ENCODE data around the gene ZNF808.
"Not testable (repeated sequence)": the region's sequence is repeated elsewhere in the genome, so short reads cannot be mapped to it uniquely, and the experiment has no call there.

Gene ZNF808

DNA sequence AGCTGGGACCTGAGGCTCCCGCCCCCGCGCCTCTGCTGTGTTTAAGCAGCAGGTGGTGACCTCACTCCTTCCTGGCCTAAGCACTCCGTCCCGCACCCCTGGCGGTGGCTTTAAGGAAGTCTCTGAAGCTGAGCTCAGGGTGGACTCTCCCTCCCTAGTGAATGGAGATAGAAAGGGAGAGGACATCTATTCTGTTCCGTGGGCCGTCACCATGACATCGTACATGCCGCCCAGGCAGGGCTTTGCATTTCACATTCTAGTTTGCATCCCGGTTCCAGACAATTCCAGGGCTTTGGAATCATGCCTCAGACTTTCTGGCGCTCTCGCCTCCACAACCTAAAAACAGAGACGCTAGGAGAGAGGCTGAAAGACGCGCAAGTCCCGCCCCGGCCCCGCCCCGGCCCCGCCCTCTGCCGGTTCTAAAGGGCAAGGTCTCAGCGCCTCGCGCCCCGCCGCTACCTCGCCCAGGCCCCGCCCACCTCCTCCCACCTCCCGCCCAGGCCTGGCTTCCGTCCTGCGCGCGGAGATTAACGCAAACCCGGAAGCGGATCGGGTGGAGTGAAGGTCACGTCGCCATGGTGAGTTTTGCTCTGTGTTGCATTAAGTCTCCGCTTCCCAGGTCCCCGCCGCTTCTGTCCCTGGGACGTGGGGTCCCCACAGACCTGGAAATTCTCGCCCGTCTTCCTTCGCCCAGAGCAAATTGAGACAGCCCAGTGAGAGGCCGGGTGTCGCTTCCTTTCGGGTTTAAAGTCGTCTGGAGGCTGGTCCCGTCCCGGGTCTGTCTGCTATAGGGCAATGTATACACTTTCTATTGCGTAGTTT, at the start of gene ZNF808:
TSS of gene ZNF808 (plus strand) at position 535 of the 822 bp plus-strand sequence. CDS start 15,617 bp downstream, outside the sequence.
- DNase-seq (ENCODE audit: low read depth): peak; percentile 97

- not testable (repeated sequence) for DNase-seq (ENCODE audit: low read depth)
Measured at GRCh38 chr19:52484111-52484743, 43.2 kb upstream of the ZNF808 start.

DNA sequence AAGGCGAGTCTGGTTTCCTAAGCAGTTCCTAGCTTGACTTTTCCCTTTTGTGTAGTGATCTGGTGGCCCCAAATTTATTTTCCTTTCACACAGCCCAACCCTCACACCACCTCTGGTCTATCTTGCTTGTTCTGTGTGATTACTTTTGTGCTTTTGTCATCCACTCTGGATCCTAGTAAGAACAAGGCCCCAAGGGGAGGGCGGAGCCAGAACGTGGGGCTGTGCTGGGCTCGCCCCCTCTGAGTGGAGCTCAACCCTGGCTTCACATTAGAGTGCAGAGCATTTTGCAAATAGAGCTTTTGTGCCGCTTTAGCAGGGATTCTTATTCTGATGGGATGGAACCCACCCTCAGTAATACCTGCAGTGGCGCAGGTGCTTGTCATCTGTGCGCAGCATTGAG, 42.4 kb upstream of the ZNF808 start:
- DNase-seq (ENCODE audit: low read depth): not testable (repeated sequence)

- not testable (repeated sequence) for DNase-seq (ENCODE audit: low read depth)
Measured at GRCh38 chr19:52485561-52486240, 41.8 kb upstream of the ZNF808 start.

DNA sequence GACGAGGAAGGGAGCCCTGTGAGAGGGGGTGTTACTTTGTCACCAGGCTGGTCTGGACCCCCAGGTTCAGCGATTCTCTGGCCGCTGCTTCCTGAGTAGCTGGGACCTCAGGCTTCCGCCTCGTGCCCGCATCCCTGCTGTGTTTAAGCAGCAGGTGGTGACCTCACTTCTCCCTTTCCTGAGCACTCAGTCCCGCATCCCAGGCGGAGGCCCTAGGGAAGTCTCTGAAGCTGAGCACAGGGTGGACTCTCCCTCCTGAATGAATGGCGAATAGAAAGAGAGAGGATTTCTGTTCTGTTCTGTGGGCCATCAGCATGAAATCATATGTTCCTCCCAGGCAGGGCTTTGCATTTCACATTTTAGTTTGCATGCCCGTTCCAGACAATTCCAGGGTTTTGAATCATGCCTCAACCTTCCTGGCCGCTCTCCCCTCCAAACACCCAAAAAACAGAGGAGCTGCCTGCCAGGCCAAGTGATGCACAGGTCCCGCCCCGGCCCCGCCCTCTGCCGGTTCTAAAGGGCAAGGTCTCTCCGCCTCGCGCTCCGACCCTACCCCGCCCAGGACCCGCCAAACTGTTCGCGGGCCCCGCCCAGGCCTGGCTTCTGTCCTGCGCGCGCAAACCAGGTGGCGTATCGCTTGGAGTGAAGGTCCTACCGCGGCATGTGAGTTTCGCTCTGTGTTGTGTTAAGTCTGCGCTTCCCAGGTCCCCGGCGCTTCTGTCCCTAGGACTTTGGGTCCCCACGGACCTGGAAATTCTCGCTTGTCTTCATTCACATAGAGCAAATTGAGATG, 35.1 kb upstream of the ZNF808 start:
- no peak for DNase-seq (ENCODE audit: low read depth)

- DNase-seq (ENCODE audit: low read depth): no peak
Measured at GRCh38 chr19:52492994-52493470, 34.4 kb upstream of the ZNF808 start.

- no peak for DNase-seq (ENCODE audit: low read depth)
Measured at GRCh38 chr19:52494518-52494917, 33.0 kb upstream of the ZNF808 start.

DNA sequence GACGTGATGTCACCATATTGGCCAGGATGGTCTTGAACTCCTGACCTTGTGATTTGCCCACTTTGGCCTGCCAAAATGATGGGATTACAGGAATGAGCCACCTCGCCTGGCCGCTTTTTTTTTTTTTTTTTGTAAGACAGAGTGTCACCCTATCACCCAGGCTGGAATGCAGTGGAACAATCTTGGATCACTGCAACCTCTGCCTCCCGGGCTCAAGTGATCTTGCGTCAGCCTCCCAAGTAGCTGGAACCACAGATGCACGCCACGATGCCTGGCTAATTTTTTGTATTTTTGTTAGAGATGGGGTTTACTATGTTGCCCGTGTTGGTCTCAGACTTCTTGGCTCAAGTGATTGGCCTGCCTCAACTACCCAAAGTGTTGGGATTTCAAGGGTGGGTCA, 28.9 kb upstream of the ZNF808 start:
- no peak for DNase-seq (ENCODE audit: low read depth)

GRCh38 chr19:52500474-52500873, 27.0 kb upstream of the ZNF808 start:
- not testable (repeated sequence) for DNase-seq (ENCODE audit: low read depth)

DNA sequence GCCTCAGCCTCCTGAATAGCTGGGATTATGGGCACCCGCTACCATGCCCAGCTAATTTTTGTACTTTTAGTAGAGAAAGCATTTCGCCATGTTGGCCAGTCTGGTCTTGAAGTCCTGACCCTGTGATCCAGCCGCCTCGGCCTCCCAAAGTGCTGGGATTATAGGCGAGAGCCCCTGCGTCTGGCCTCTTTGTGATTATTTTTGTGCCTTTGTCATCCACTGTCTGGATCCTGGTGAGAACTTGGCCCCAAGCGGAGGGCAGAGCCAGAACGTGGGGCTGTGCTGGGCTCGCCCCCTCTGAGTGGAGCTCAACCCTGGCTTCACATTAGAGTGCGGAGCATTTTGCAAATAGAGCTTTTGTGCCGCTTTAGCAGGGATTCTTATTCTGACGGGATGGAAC, 26.5 kb upstream of the ZNF808 start:
- not testable (repeated sequence) for DNase-seq (ENCODE audit: low read depth)

DNA sequence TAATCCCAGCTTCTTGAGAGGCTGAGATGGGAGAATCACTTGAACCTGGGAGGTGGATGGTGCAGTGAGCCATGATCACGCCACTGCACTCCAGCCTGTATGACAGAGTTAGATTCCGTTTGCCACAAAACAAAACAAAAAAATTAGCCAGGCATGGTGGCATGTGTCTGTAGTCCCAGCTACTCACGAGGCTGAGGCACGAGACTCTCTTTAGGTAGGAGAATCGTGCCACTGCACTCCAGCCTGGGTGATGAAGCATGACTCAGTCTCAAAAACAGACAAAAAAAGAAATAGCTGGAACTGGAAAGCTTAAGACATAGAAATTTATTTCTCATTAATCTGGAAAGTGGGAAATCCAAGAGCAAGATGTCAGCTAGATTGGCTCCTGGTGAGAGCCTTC, 20.2 kb upstream of the ZNF808 start:
- no peak for DNase-seq (ENCODE audit: low read depth)

GRCh38 chr19:52516191-52516590, 11.3 kb upstream of the ZNF808 start:
- no peak for DNase-seq (ENCODE audit: low read depth)

GRCh38 chr19:52518646-52519045, 8.8 kb upstream of the ZNF808 start:
- DNase-seq (ENCODE audit: low read depth): no peak

DNA sequence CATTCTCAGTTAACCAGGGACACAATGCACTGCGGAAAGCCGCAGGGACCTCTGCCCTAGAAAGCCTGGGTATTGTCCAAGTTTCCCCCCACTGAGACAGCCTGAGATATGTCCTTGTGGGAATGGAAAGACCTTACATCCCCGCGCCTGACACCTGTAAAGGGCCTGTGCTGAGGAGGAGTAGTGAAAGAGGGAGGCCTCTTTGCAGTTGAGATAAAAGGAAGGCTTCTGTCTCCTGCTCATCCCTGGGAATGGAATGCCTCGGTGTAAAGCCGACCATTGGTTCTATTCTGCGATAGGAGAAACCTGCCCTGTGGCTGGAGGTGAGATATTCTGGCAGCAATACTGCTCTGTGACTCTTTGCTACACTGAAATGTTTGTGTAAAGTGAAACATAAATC, 8.3 kb upstream of the ZNF808 start:
- not testable (repeated sequence) for DNase-seq (ENCODE audit: low read depth)

DNA sequence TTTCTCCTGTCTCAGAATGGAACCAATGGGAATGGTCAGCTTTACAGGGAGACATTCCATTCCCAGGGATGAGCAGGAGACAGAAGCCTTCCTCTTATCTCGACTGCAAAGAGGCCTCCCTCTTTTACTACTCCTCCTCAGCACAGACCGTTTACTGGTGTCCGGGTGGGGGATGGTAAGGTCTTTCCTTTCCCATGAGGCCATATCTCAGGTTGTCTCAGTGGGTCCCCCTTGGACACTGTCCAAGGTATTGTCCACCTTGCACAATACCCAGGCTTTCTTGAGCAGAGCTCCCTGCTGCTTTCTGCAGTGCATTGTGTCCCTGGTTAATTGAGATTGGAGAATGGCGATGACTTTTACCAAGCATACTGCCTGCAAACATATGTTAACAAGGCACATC, 7.5 kb upstream of the ZNF808 start:
- no peak for DNase-seq (ENCODE audit: low read depth)

- no peak for DNase-seq (ENCODE audit: low read depth)
Measured at GRCh38 chr19:52522551-52522950, 4.9 kb upstream of the ZNF808 start.

DNA sequence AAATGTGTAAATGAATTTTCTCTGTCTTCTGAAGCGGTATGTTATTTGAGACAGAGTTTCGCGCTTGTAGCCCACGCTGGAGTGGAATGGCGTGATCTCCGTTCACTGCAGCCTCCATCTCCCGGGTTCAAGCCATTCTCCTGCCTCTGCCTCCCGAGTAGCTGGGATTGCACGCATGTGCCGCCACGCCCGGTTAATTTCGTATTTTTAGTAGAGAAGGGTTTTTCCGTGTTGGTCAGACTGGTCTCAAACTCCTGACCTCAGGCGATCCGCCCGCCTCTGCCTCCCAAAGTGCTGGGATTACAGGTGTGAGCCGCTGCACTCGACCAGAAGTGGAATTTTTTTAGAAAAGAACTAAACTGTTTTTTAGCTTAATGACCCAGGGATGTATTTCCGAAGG, 3.4 kb upstream of the ZNF808 start:
- DNase-seq (ENCODE audit: low read depth): no peak

GRCh38 chr19:52527956-52528351, 486 bp downstream of the ZNF808 start:
- no peak for DNase-seq (ENCODE audit: low read depth)

DNA sequence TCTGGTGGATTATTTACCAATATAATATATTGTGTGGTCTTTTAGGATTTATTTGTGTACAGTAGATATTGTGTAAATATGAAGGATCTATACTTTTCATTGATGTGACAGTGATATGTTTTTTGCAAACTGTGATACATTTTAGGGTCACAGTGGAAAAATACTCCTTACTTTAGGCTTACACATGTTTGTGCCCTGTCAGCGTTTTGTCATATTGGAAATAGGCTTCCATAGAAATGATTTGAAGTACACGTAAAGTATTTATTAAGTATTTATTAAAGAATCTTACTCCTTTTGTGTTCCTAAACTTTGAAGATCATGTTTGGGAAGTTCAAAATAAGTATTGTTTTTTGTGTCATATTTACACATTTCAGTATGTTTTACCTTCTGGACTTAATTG, 5.0 kb downstream of the ZNF808 start:
- no peak for DNase-seq (ENCODE audit: low read depth)

- DNase-seq (ENCODE audit: low read depth): no peak
Measured at GRCh38 chr19:52533901-52534300, 6.4 kb downstream of the ZNF808 start.

GRCh38 chr19:52535385-52535770, 7.9 kb downstream of the ZNF808 start:
- DNase-seq (ENCODE audit: low read depth): not testable (repeated sequence)

Data from stimulated activated CD8-positive, alpha-beta memory T cell treated with anti-CD3 and anti-CD28 coated beads, Interleukin-7, amount 100 ng/mL, for 24 hours (primary cell).